H1 (cell line): ENCODE results near the gene LZTFL1. TPM values are rescaled to one million over a fixed set of nuclear protein-coding genes. Genes with fewer than 3 reads are reported as not detected.
A peak's percentile ranks its signal among the peaks of the same experiment; 100 is the strongest.

Source experiments
- CTCF ChIA-PET: fragments of 300-600 bp; sonication (Branson Sonifier 250); formaldehyde crosslinking; loops from one replicate; lab custom pipeline; 2021; ENCODE audit not compliant: partially characterized antibody; lab: Charles Lee
- POLR2A ChIA-PET: fragments of 300-600 bp; sonication (Branson Sonifier 250); formaldehyde crosslinking; loops from one replicate; lab custom pipeline; 2021; ENCODE audit warnings: inconsistent platforms; ENCODE audit not compliant: partially characterized antibody; lab: Charles Lee
- DNase-seq, 2 experiments: peaks; one replicate each; pipeline versions ENCODE4 v3.0.0 to v3.0.0-alpha.2; 2010 to 2022; ENCODE audit warnings: low spot score in 2 of 2, low read depth in 1 of 2, mixed read lengths in 1 of 2
- FAIRE-seq: peaks from 2 replicates; lab custom pipeline; 2011; peaks lifted over from hg19 to GRCh38; lab: Jason Lieb, UNC
- H2AFZ ChIP-seq: 2 replicates; pipeline ENCODE4 v1.8.1; 2012; ENCODE audit warnings: low read length, inconsistent platforms
- H2AK5ac ChIP-seq: 2 replicates; pipeline ENCODE4 v1.6.1; 2013; ENCODE audit warnings: low read depth, low read length
- H2BK120ac ChIP-seq: replicated peaks from 2 replicates; pipeline ENCODE3; 2013; ENCODE audit warnings: low read depth, low read length, inconsistent platforms
- H2BK12ac ChIP-seq: 2 replicates; pipeline ENCODE4 v1.6.1; 2013; ENCODE audit warnings: low read depth, low read length
- H2BK15ac ChIP-seq: 2 replicates; pipeline ENCODE4 v1.6.1; 2013; ENCODE audit warnings: low read length
- H2BK20ac ChIP-seq: 2 replicates; pipeline ENCODE4 v1.6.1; 2013; ENCODE audit warnings: low read length
- H2BK5ac ChIP-seq: 2 replicates; pipeline ENCODE4 v1.6.1; 2013; ENCODE audit warnings: low read depth, low read length
- H3K14ac ChIP-seq: 2 replicates; pipeline ENCODE4 v1.6.1; 2013; ENCODE audit warnings: inconsistent platforms; ENCODE audit not compliant: insufficient read length
- H3K18ac ChIP-seq: 2 replicates; pipeline ENCODE4 v1.6.1; 2013; ENCODE audit warnings: low read length; ENCODE audit errors: extremely low read depth
- H3K23ac ChIP-seq: 2 replicates; pipeline ENCODE4 v1.6.1; 2013; ENCODE audit warnings: inconsistent platforms; ENCODE audit not compliant: insufficient read length
- H3K23me2 ChIP-seq: 2 replicates; pipeline ENCODE4 v1.6.1; 2013; ENCODE audit warnings: low read depth, low read length
- H3K27ac ChIP-seq: 2 replicates; pipeline ENCODE4 v1.6.1; 2011; ENCODE audit warnings: low read depth, low read length, inconsistent platforms
- H3K27me3 ChIP-seq, 4 experiments: replicated peaks in 1 of 4; 1 replicate in 1 of 4; 2 replicates in 3 of 4; pipeline versions ENCODE4 v1.6.1 to v1.8.1; 2011 to 2013; ENCODE audit warnings: low read length in 3 of 4, mild to moderate bottlenecking in 3 of 4, inconsistent platforms in 2 of 4, mixed read lengths in 2 of 4, moderate library complexity in 1 of 4; ENCODE audit not compliant: control insufficient read depth in 3 of 4, insufficient read depth in 3 of 4; ENCODE audit errors: extremely low read depth in 1 of 4
- H3K36me3 ChIP-seq, 4 experiments: 2 replicates each; pipeline versions ENCODE4 v1.6.1 to v1.8.1; 2011 to 2013; ENCODE audit warnings: mild to moderate bottlenecking in 4 of 4, low read length in 3 of 4, moderate library complexity in 2 of 4, control low read depth in 1 of 4, inconsistent platforms in 1 of 4; ENCODE audit not compliant: insufficient read depth in 4 of 4, control insufficient read depth in 2 of 4
- H3K4ac ChIP-seq: replicated peaks from 2 replicates; pipeline ENCODE3; 2013; ENCODE audit warnings: low read length, low read depth, mixed read lengths, inconsistent platforms; ENCODE audit not compliant: insufficient read length
- H3K4me1 ChIP-seq, 4 experiments: replicated peaks in 1 of 4; 1 replicate in 1 of 4; 2 replicates in 3 of 4; pipeline versions ENCODE4 v1.6.1 to v1.8.1; 2011 to 2013; ENCODE audit warnings: low read length in 3 of 4, inconsistent platforms in 2 of 4, mixed read lengths in 1 of 4; ENCODE audit not compliant: insufficient read depth in 4 of 4, control insufficient read depth in 3 of 4
- H3K4me2 ChIP-seq, 2 experiments: 2 replicates each; pipeline versions ENCODE4 v1.6.1 to v1.8.1; 2011 to 2013; ENCODE audit warnings: low read depth in 2 of 2, low read length in 2 of 2, control low read depth in 1 of 2, inconsistent platforms in 1 of 2, mild to moderate bottlenecking in 1 of 2; ENCODE audit not compliant: insufficient read depth in 1 of 2
- H3K4me3 ChIP-seq, 4 experiments: fragments of 200-600, 300-600 bp in 1 of 4; sonication (generic), shearing (Covaris generic), sonication (Bioruptor Twin) in 1 of 4; 2 replicates each; pipeline versions ENCODE4 v1.5.1 to v1.8.1; 2011 to 2016; ENCODE audit warnings: low read length in 4 of 4, low read depth in 3 of 4, control low read depth in 2 of 4, inconsistent platforms in 2 of 4, mild to moderate bottlenecking in 2 of 4, mixed read lengths in 1 of 4, moderate library complexity in 1 of 4; ENCODE audit not compliant: insufficient read depth in 2 of 4; ENCODE audit errors: extremely low read depth in 1 of 4
- H3K56ac ChIP-seq: replicated peaks from 2 replicates; pipeline ENCODE3; 2013; ENCODE audit warnings: low read depth, mild to moderate bottlenecking, mixed read lengths, low read length, inconsistent platforms; ENCODE audit not compliant: insufficient read length
- H3K79me1 ChIP-seq: 2 replicates; pipeline ENCODE4 v1.6.1; 2013; ENCODE audit warnings: low read depth, low read length, control low read depth
- H3K79me2 ChIP-seq, 2 experiments: 2 replicates each; pipeline versions ENCODE4 v1.6.1 to v1.8.1; 2012 to 2013; ENCODE audit warnings: low read length in 2 of 2, mild to moderate bottlenecking in 2 of 2, inconsistent platforms in 1 of 2; ENCODE audit not compliant: insufficient read depth in 2 of 2, control insufficient read depth in 1 of 2
- H3K9ac ChIP-seq, 4 experiments: replicated peaks in 1 of 4; 1 replicate in 1 of 4; 2 replicates in 3 of 4; pipeline versions ENCODE4 v1.6.1 to v1.8.1; 2011 to 2013; ENCODE audit warnings: low read depth in 3 of 4, low read length in 3 of 4, control low read depth in 2 of 4, mild to moderate bottlenecking in 2 of 4, moderate library complexity in 2 of 4, inconsistent platforms in 1 of 4; ENCODE audit errors: extremely low read depth in 1 of 4
- H3K9me3 ChIP-seq, 2 experiments: 2 replicates each; pipeline versions ENCODE4 v1.6.1 to v1.8.1; 2012 to 2013; ENCODE audit warnings: mild to moderate bottlenecking in 2 of 2, moderate library complexity in 2 of 2, control low read depth in 1 of 2, inconsistent platforms in 1 of 2, low read depth in 1 of 2, low read length in 1 of 2, mixed read lengths in 1 of 2; ENCODE audit not compliant: insufficient read depth in 2 of 2
- H4K20me1 ChIP-seq, 2 experiments: replicated peaks in 1 of 2; 2 replicates each; pipeline versions ENCODE3 to v1.8.1; 2011 to 2013; ENCODE audit warnings: inconsistent platforms in 2 of 2, low read length in 2 of 2, mild to moderate bottlenecking in 1 of 2; ENCODE audit not compliant: insufficient read depth in 2 of 2, control insufficient read depth in 1 of 2
- H4K5ac ChIP-seq: 2 replicates; pipeline ENCODE4 v1.6.1; 2013; ENCODE audit warnings: low read length, low read depth, mixed read lengths, inconsistent platforms; ENCODE audit not compliant: insufficient read length
- H4K8ac ChIP-seq: 2 replicates; pipeline ENCODE4 v1.8.0; 2013; ENCODE audit warnings: mild to moderate bottlenecking, moderate library complexity, low read length, inconsistent platforms; ENCODE audit not compliant: insufficient read depth; ENCODE audit errors: extremely low read depth
- H4K91ac ChIP-seq: replicated peaks from 2 replicates; pipeline ENCODE3; 2013; ENCODE audit warnings: low read length, mixed read lengths, inconsistent platforms; ENCODE audit not compliant: insufficient read length
- CHD1 ChIP-seq: IDR thresholded peaks from 2 replicates; pipeline ENCODE4 v1.6.1; 2012; ENCODE audit warnings: low read depth, low read length, improper control_type of control experiment
- SUZ12 ChIP-seq: fragments of 200-600 bp; sonication (generic); IDR thresholded peaks from 2 replicates; pipeline ENCODE4 v1.6.1; 2012; ENCODE audit warnings: mild to moderate bottlenecking, inconsistent platforms, low read length, moderate library complexity, mixed read lengths
- WGBS, 2 experiments: shearing (Covaris generic) in 1 of 2; methylation state at CpG; one replicate each; pipeline versions ENCODE4 v1.1.6 to v1.1.7; 2013 to 2015; ENCODE audit warnings: low lambda C conversion rate in 2 of 2, mixed read lengths in 2 of 2, inconsistent platforms in 1 of 2, low coverage in 1 of 2, missing lambda C conversion rate in 1 of 2; ENCODE audit not compliant: insufficient replicate concordance in 2 of 2, insufficient coverage in 1 of 2, insufficient read length in 1 of 2; ENCODE audit errors: extremely low coverage in 1 of 2, missing lambda C conversion rate in 1 of 2; 5-methylcytosine and 5-hydroxymethylcytosine counted together
- polyA plus RNA-seq, 7 experiments: library from polyadenylated mRNA; depleted of rRNA in 3 of 7; stranded (reverse) in 5 of 7; unstranded in 2 of 7; fragments of >200 nt in 5 of 7; fragments of 200-250 nt in 2 of 7; gene quantifications; 1 replicate in 5 of 7; 2 replicates in 1 of 7; 4 replicates in 1 of 7; pipeline versions ENCODE4 v1.2.1 to v1.2.3, GENCODE V29; 2011 to 2013; ENCODE audit warnings: missing spikeins in 2 of 7, mixed read lengths in 2 of 7
- total RNA-seq: library from RNA; stranded (reverse); fragmentation: NEBNext Ultra II Directional; extraction: Animal tissue kit (Norgen Biotek cat#: 25700); gene quantifications from 2 replicates; pipeline ENCODE4 v1.2.1, GENCODE V29; 2021

Gene LZTFL1
- total and polyA plus RNA-seq, 2 of the 8 experiments (the other 6 are each of a cell fraction or from before 2014, with no cell fraction given): 8.7 to 11.5 TPM

DNA sequence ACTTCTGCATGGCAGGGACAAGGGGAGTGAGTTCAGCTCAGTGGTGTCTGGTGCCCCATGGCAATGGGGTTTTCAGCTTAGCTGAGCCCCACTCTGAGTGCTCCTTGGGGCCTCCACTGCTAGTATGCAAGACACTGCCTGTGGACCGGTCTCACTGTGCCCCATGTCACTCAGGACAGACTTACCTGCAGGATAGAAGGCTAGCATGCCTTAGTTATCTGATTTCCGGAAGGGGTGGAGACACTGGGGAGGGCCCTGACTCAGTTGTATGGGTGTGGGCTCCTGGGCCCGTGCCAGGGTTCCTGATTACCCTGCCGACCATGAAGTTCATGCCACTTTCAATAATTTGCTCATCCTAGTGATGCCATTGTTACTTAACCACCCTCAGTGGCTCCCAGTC lies 41.3 kb downstream of the LZTFL1 start:
- Histone ChIP-seq H3K23ac (no peak overlapping the region), H3K79me1 (no peaks in the 10 kb centered on the region), H3K4me1 (peaks cover 0 to 3% (median 0%) of the 10 kb centered on the region in 4 experiments; a peak in 2 of 7 replicates), H2AK5ac (no peak overlapping the region), H3K9ac (no peak overlapping the region), H2AFZ (no peak overlapping the region), H3K4me3 (no peak overlapping the region), H3K79me2 (no peaks in the 10 kb centered on the region), H3K4me2 (no peak overlapping the region), H3K4ac (no peak overlapping the region), H4K5ac (no peak overlapping the region), H3K56ac (no peak overlapping the region), H2BK120ac (no peak overlapping the region), H2BK5ac (no peak overlapping the region)
- no peak for FAIRE-seq
- POLR2A ChIA-PET: no interaction called here
- TF ChIP-seq CHD1 (no peak), SUZ12 (no peak)
- TF ChIP-seq, all 59 proteins: peak for 0
- H2BK12ac ChIP-seq: no peak overlapping the region
- no peaks in the 10 kb centered on the region for H3K36me3 ChIP-seq
- H3K9me3 ChIP-seq: no peaks in the 10 kb centered on the region
- no peak overlapping the region for H3K14ac ChIP-seq
- DNase-seq: peak in 1 of 2 experiments; percentile 20
- no peak overlapping the region for H2BK15ac ChIP-seq
- no peak overlapping the region for H3K27ac ChIP-seq
- no peak overlapping the region for H4K91ac ChIP-seq
- CTCF ChIA-PET: interaction anchor here (0.9 to 1.7 kb wide), 3 partner anchors 32 to 75 kb away, joined by 3 read pairs; no protein-coding TSS in a partner anchor
- peaks cover 0 to 2% of the 10 kb centered on the region in 2 experiments for H4K20me1 ChIP-seq
- H3K23me2 ChIP-seq: peaks cover 2% of the 10 kb centered on the region; the same call in 1 of the 2 replicates
- no peak overlapping the region for H2BK20ac ChIP-seq
- no peak overlapping the region for H4K8ac ChIP-seq
- peaks cover 17 to 29% (median 26%) of the 10 kb centered on the region in 4 experiments for H3K27me3 ChIP-seq
- 94% methylated on average over 4 of the region's 4 CpGs; no CpG with 5 or more reads in 1 of the 2 experiments for WGBS, 2 experiments
- no peak overlapping the region for H3K18ac ChIP-seq
